ENCODE results near the gene RPS6KA6. TPM values are rescaled to one million over a fixed set of nuclear protein-coding genes. Genes with fewer than 3 reads are reported as not detected.

Gene RPS6KA6
- total RNA-seq (under 1 TPM in 4 of 5 donors, not detected in 1; 0.13 to 0.45 (median 0.30) TPM), total RNA-seq (0.12 to 4.5 (median 0.80) reads per million in 29 experiments)
- 0.11 TPM for total RNA-seq (2013)

DNA sequence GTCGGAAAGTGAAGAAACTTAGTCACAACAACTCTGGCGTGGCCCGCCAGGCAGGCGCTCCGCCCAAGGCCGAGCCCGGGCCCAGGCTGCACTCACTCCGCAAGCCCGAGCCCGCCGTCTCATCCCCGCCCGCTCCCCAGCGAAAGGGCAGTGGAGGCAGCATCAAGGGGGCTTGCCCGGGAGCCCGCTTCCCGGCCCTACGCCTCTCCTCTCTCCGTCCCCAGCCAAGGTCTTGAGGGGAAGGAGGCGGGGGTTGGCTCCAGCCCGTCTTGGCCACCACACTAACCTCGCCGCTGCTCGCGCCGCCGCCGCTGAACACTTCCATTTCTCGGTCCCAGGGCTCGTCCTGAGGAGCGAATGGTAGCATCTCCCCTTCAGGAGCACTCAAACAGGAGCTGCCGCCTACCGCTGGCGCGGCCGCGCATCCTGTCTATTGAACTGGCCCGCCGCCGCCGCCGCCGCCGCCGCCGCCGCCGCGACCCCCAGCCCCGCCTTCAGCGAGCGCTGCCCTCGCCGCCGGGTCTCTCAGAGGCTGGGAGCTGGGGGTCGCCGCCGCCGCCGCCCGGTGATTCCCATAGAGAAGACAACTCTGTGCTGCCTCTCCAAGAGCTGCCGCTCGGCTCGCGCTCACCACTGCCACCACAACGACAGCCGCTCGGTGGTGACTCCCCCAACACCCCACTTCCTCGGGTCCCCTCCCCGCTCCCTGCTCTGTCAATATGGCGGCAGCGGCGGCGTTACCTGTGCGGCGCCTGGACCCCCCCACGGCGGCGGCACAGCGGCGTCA lies at the start of gene RPS6KA6:
RPS6KA6 (minus strand) TSS at position 667 of the 787 bp plus-strand sequence; CDS start at position 367, 300 bp downstream.
- CTCF ChIA-PET = no interaction called here
- WGBS (ENCODE audit: insufficient coverage) = 12% methylated on average over 21 of the region's 81 CpGs
- H3K4me1 Mint-ChIP-seq = peaks cover 0 to 7% (median 6%) of the 10 kb centered on the region in 3 donors
- H3K36me3 ChIP-seq (ENCODE audit: control insufficient read depth in 2 of 2, extremely low read depth in 1 of 2, insufficient read depth in 1 of 2, low read length in 1 of 2) = no peaks in the 10 kb centered on the region
- H3K4me3 ChIP-seq (ENCODE audit: control insufficient read depth in 1 of 2, extremely low read depth in 1 of 2, low read length in 1 of 2) = no peak within 1 kb of the TSS
- DNase-seq (peak in 8 of 35 experiments; percentile 0 to 28 (median 2)), ATAC-seq (replicated peaks in 1 of 4) (peak; percentile 20 to 58 (median 30))
- H3K36me3 Mint-ChIP-seq = no peaks in the 10 kb centered on the region
- H3K9me3 Mint-ChIP-seq = peaks cover 0 to 8% (median 3%) of the 10 kb centered on the region in 3 donors
- H3K27me3 ChIP-seq (replicated peaks in 1 of 2; ENCODE audit: control insufficient read depth in 2 of 2, extremely low read depth in 1 of 2, insufficient read depth in 2 of 2, low read length in 1 of 2) = peaks cover 0 to 2% of the 10 kb centered on the region in 2 experiments
- no peak within 1 kb of the TSS for H3K27ac ChIP-seq (ENCODE audit: low read length)
- POLR2A ChIA-PET = no interaction called here
- no peaks in the 10 kb centered on the region for H3K9me3 ChIP-seq
- H3K4me3 Mint-ChIP-seq = peak within 1 kb of the TSS; percentile 49 to 63 (median 52)
- H3K4me1 ChIP-seq (ENCODE audit: control insufficient read depth in 1 of 2, extremely low read depth in 1 of 2, insufficient read depth in 2 of 2, low read length in 2 of 2) = no peaks in the 10 kb centered on the region
- no peak within 1 kb of the TSS for H3K27ac Mint-ChIP-seq
- peaks cover 16 to 40% of the 10 kb centered on the region in 2 donors for H3K27me3 Mint-ChIP-seq

DNA sequence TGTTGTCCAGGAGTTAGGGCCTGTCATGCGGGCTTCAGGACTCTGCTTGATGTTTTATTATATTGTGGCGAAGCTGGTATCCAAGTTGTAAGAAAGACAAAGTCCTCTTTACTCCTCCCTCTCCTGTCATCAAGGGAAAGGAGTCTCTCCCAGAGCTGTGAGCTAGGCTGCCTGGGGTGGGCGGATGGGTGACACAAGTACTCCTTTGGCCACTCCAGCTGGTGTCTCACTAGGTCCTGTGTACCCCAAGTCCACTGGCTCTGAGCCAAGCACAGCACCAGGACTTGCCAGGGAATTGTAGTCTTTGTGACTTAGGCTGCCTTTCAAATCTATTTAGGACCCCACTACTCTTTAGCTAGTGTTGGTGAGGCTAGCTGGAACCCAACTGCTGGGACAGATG lies 36.7 kb upstream of the RPS6KA6 start:
- no peak for ATAC-seq (replicated peaks in 1 of 4)

GRCh38 chrX:84223261-84223660 lies 35.3 kb upstream of the RPS6KA6 start:
- no peak overlapping the region for H3K27ac Mint-ChIP-seq
- no peaks in the 10 kb centered on the region for H3K4me1 ChIP-seq (ENCODE audit: control insufficient read depth in 1 of 2, extremely low read depth in 1 of 2, insufficient read depth in 2 of 2, low read length in 2 of 2)
- no peak for ATAC-seq (replicated peaks in 1 of 4)

More for the DNA sequence above, 36.7 kb upstream of the RPS6KA6 start:
- Histone ChIP-seq H3K4me3 (ENCODE audit: control insufficient read depth in 1 of 2, extremely low read depth in 1 of 2, low read length in 1 of 2) (no peak overlapping the region), H3K27me3 (replicated peaks in 1 of 2; ENCODE audit: control insufficient read depth in 2 of 2, extremely low read depth in 1 of 2, insufficient read depth in 2 of 2, low read length in 1 of 2) (no peaks in the 10 kb centered on the region), H3K27ac (ENCODE audit: low read length) (no peak overlapping the region), H3K4me1 (ENCODE audit: control insufficient read depth in 1 of 2, extremely low read depth in 1 of 2, insufficient read depth in 2 of 2, low read length in 2 of 2) (no peaks in the 10 kb centered on the region), H3K9me3 (no peaks in the 10 kb centered on the region), H3K36me3 (ENCODE audit: control insufficient read depth in 2 of 2, extremely low read depth in 1 of 2, insufficient read depth in 1 of 2, low read length in 1 of 2) (no peaks in the 10 kb centered on the region)
- no peak for DNase-seq
- Mint-ChIP-seq H3K27me3 (peaks cover 0 to 12% of the 10 kb centered on the region in 2 donors), H3K4me3 (no peak overlapping the region), H3K36me3 (no peaks in the 10 kb centered on the region), H3K4me1 (no peaks in the 10 kb centered on the region), H3K9me3 (no peaks in the 10 kb centered on the region), H3K27ac (no peak overlapping the region)
- CTCF ChIA-PET = no interaction called here
- POLR2A ChIA-PET = no interaction called here
- WGBS (ENCODE audit: insufficient coverage) = no CpG with 5 or more reads among the region's 3 CpGs

DNA sequence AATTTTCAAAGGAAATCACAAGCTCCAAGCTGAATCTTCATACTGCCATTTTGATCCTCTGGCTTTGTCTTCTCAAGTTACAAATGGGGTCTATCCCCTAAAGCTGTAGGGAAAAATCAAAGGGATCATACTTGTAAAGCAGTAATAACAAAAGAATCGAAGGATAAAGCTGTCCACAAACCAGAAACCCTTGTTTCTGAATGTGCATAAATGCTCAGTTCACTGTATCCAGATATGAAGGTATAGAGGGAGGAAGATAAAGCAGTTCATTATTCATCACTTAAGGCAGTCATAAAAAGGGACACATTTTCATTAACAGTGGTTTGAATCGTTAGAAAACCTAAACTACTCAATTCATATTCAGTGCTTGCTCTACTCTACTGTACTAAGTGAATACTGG lies 33.2 kb upstream of the RPS6KA6 start:
- peaks cover 0 to 14% of the 10 kb centered on the region in 2 donors for H3K27me3 Mint-ChIP-seq
- H3K27ac ChIP-seq (ENCODE audit: low read length) = no peak overlapping the region
- ATAC-seq (replicated peaks in 1 of 4) (no peak), DNase-seq (no peak)
- H3K36me3 Mint-ChIP-seq = no peaks in the 10 kb centered on the region
- H3K9me3 Mint-ChIP-seq = peaks cover 0 to 4% (median 0%) of the 10 kb centered on the region in 3 donors
- no peak overlapping the region for H3K27ac Mint-ChIP-seq
- H3K4me1 ChIP-seq (ENCODE audit: control insufficient read depth in 1 of 2, extremely low read depth in 1 of 2, insufficient read depth in 2 of 2, low read length in 2 of 2) = no peaks in the 10 kb centered on the region
- no peaks in the 10 kb centered on the region for H3K9me3 ChIP-seq
- no peaks in the 10 kb centered on the region for H3K36me3 ChIP-seq (ENCODE audit: control insufficient read depth in 2 of 2, extremely low read depth in 1 of 2, insufficient read depth in 1 of 2, low read length in 1 of 2)
- POLR2A ChIA-PET = no interaction called here
- H3K4me3 Mint-ChIP-seq = no peak overlapping the region
- no peak overlapping the region for H3K4me3 ChIP-seq (ENCODE audit: control insufficient read depth in 1 of 2, extremely low read depth in 1 of 2, low read length in 1 of 2)
- H3K4me1 Mint-ChIP-seq = no peaks in the 10 kb centered on the region
- no peaks in the 10 kb centered on the region for H3K27me3 ChIP-seq (replicated peaks in 1 of 2; ENCODE audit: control insufficient read depth in 2 of 2, extremely low read depth in 1 of 2, insufficient read depth in 2 of 2, low read length in 1 of 2)
- CTCF ChIA-PET = no interaction called here
- whole genome bisulfite sequencing (ENCODE audit: insufficient coverage) = no CpG with 5 or more reads among the region's 2 CpGs

More at GRCh38 chrX:84223261-84223660, 35.3 kb upstream of the RPS6KA6 start:
- no peaks in the 10 kb centered on the region for H3K4me1 Mint-ChIP-seq
- Histone ChIP-seq H3K27ac (ENCODE audit: low read length) (no peak overlapping the region), H3K36me3 (ENCODE audit: control insufficient read depth in 2 of 2, extremely low read depth in 1 of 2, insufficient read depth in 1 of 2, low read length in 1 of 2) (no peaks in the 10 kb centered on the region), H3K27me3 (replicated peaks in 1 of 2; ENCODE audit: control insufficient read depth in 2 of 2, extremely low read depth in 1 of 2, insufficient read depth in 2 of 2, low read length in 1 of 2) (no peaks in the 10 kb centered on the region), H3K4me3 (ENCODE audit: control insufficient read depth in 1 of 2, extremely low read depth in 1 of 2, low read length in 1 of 2) (no peak overlapping the region), H3K9me3 (no peaks in the 10 kb centered on the region)
- peaks cover 0 to 4% (median 0%) of the 10 kb centered on the region in 3 donors for H3K9me3 Mint-ChIP-seq
- DNase-seq = no peak
- peaks cover 0 to 16% of the 10 kb centered on the region in 2 donors for H3K27me3 Mint-ChIP-seq
- H3K4me3 Mint-ChIP-seq = no peak overlapping the region
- no peaks in the 10 kb centered on the region for H3K36me3 Mint-ChIP-seq
- CTCF ChIA-PET = no interaction called here
- POLR2A ChIA-PET = no interaction called here

- ChIA-PET CTCF (no interaction called here), POLR2A (no interaction called here)
- Histone ChIP-seq H3K4me1 (ENCODE audit: control insufficient read depth in 1 of 2, extremely low read depth in 1 of 2, insufficient read depth in 2 of 2, low read length in 2 of 2) (no peaks in the 10 kb centered on the region), H3K36me3 (ENCODE audit: control insufficient read depth in 2 of 2, extremely low read depth in 1 of 2, insufficient read depth in 1 of 2, low read length in 1 of 2) (no peaks in the 10 kb centered on the region), H3K4me3 (ENCODE audit: control insufficient read depth in 1 of 2, extremely low read depth in 1 of 2, low read length in 1 of 2) (no peak overlapping the region), H3K27ac (ENCODE audit: low read length) (no peak overlapping the region), H3K27me3 (replicated peaks in 1 of 2; ENCODE audit: control insufficient read depth in 2 of 2, extremely low read depth in 1 of 2, insufficient read depth in 2 of 2, low read length in 1 of 2) (no peaks in the 10 kb centered on the region), H3K9me3 (no peaks in the 10 kb centered on the region)
- no peak for ATAC-seq (replicated peaks in 1 of 4)
- H3K4me1 Mint-ChIP-seq = no peaks in the 10 kb centered on the region
- H3K9me3 Mint-ChIP-seq = peaks cover 0 to 4% (median 0%) of the 10 kb centered on the region in 3 donors
- no peak overlapping the region for H3K27ac Mint-ChIP-seq
- no peaks in the 10 kb centered on the region for H3K36me3 Mint-ChIP-seq
- no peak for DNase-seq
- no peak overlapping the region for H3K4me3 Mint-ChIP-seq
- H3K27me3 Mint-ChIP-seq = peaks cover 0 to 12% of the 10 kb centered on the region in 2 donors
- WGBS (ENCODE audit: insufficient coverage) = no CpG with 5 or more reads among the region's 1 CpG
Observed at GRCh38 chrX:84219551-84219950, 31.6 kb upstream of the RPS6KA6 start.

DNA sequence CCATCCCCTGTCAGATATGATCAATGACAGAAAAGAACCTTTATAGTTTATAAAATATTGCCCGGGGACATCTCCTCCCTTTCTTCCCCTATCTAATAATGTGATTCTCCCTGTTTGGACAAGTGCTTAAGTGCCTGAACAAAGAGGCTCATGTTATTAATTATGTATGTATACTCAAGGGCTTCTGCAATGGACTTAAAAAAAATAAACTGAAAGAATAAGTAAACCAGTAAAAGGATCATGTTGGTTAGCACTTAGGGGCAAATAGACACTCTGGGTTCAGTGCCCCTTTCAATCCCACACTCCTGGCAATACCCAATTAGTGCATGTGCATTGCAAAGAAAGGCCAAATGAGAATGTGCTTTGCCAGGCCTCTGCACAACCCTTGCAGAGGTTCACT lies 30.7 kb upstream of the RPS6KA6 start:
- CTCF ChIA-PET = no interaction called here
- POLR2A ChIA-PET = no interaction called here

More for the DNA sequence above, 30.7 kb upstream of the RPS6KA6 start:
- no peaks in the 10 kb centered on the region for H3K4me1 Mint-ChIP-seq
- no peak overlapping the region for H3K4me3 Mint-ChIP-seq
- H3K4me1 ChIP-seq (ENCODE audit: control insufficient read depth in 1 of 2, extremely low read depth in 1 of 2, insufficient read depth in 2 of 2, low read length in 2 of 2) = no peaks in the 10 kb centered on the region
- no peaks in the 10 kb centered on the region for H3K9me3 ChIP-seq
- no peak overlapping the region for H3K4me3 ChIP-seq (ENCODE audit: control insufficient read depth in 1 of 2, extremely low read depth in 1 of 2, low read length in 1 of 2)
- no peaks in the 10 kb centered on the region for H3K36me3 ChIP-seq (ENCODE audit: control insufficient read depth in 2 of 2, extremely low read depth in 1 of 2, insufficient read depth in 1 of 2, low read length in 1 of 2)
- WGBS (ENCODE audit: insufficient coverage) = no CpG with 5 or more reads among the region's 1 CpG
- no peak overlapping the region for H3K27ac Mint-ChIP-seq
- no peak for DNase-seq
- H3K27ac ChIP-seq (ENCODE audit: low read length) = no peak overlapping the region
- H3K9me3 Mint-ChIP-seq = peaks cover 0 to 4% (median 0%) of the 10 kb centered on the region in 3 donors
- no peaks in the 10 kb centered on the region for H3K27me3 ChIP-seq (replicated peaks in 1 of 2; ENCODE audit: control insufficient read depth in 2 of 2, extremely low read depth in 1 of 2, insufficient read depth in 2 of 2, low read length in 1 of 2)
- peaks cover 0 to 13% of the 10 kb centered on the region in 2 donors for H3K27me3 Mint-ChIP-seq
- ATAC-seq (replicated peaks in 1 of 4) = no peak
- no peaks in the 10 kb centered on the region for H3K36me3 Mint-ChIP-seq
